K562 (cell line): ENCODE data around the gene EXOSC9. TPM values are rescaled to one million over a fixed set of nuclear protein-coding genes. Genes with fewer than 3 reads are reported as not detected.

Experiments used
- BCOR ChIP-seq: fragments of 450-650 bp; IDR thresholded peaks from 2 replicates; pipeline ENCODE4 v1.6.1; 2016
- CBFA2T3 ChIP-seq: fragments of 450-650 bp; IDR thresholded peaks from 2 replicates; pipeline ENCODE4 v1.6.1; 2017
- CHD1 ChIP-seq: fragments of 200-600 bp; sonication (generic); IDR thresholded peaks from one replicate; pipeline ENCODE4 v1.6.1; 2012; ENCODE audit warnings: mild to moderate bottlenecking, moderate library complexity, low read length, inconsistent platforms
- ELK3 ChIP-seq: fragments of 450-650 bp; formaldehyde crosslinking; IDR thresholded peaks from 2 replicates; pipeline ENCODE4 v1.4.0; 2020; ENCODE audit warnings: mild to moderate bottlenecking
- FOSL1 ChIP-seq: fragments of 200-800 bp; sonication (Bioruptor generic); conservative IDR thresholded peaks from 2 replicates; pipeline ENCODE4 v1.6.1; 2016; ENCODE audit warnings: missing genetic modification characterization, missing compliant biosample characterization
- IRF2 ChIP-seq: sonication (generic); formaldehyde crosslinking; IDR thresholded peaks from 2 replicates; pipeline ENCODE4 v1.8.1; 2022; ENCODE audit warnings: mild to moderate bottlenecking, missing genetic modification reagents
- JUND ChIP-seq, 2 experiments: IDR thresholded peaks; 2 replicates in 1 of 2; 3 replicates in 1 of 2; pipeline ENCODE4 v1.6.1; 2011; ENCODE audit warnings: borderline replicate concordance in 2 of 2, low read depth in 2 of 2, low read length in 2 of 2, improper control_type of control experiment in 1 of 2, missing biosample characterization in 1 of 2, missing genetic modification characterization in 1 of 2, missing genetic modification reagents in 1 of 2
- KDM1A ChIP-seq, 2 experiments: fragments of 450-650 bp; IDR thresholded peaks; 2 replicates each; pipeline ENCODE4 v1.6.1; 2016; ENCODE audit warnings: mild to moderate bottlenecking in 2 of 2
- MAZ ChIP-seq, 2 experiments: fragments of 450-650 bp in 1 of 2; sonication (generic) in 1 of 2; formaldehyde crosslinking; IDR thresholded peaks in 1 of 2; conservative IDR thresholded peaks in 1 of 2; 2 replicates each; pipeline versions ENCODE4 v1.4.0 to v1.5.0; 2020; ENCODE audit warnings: mild to moderate bottlenecking in 1 of 2, missing genetic modification reagents in 1 of 2
- MYNN ChIP-seq, 2 experiments: sonication (generic); formaldehyde crosslinking in 1 of 2; IDR thresholded peaks; 2 replicates each; pipeline versions ENCODE4 v1.5.0 to v1.6.1; 2016 to 2020; ENCODE audit warnings: antibody characterized with exemption in 1 of 2, missing genetic modification reagents in 1 of 2
- NCOA1 ChIP-seq: fragments of 450-650 bp; IDR thresholded peaks from 2 replicates; pipeline ENCODE4 v1.6.1; 2016; ENCODE audit warnings: low read depth
- NCOA2 ChIP-seq, 2 experiments: fragments of 450-650 bp; IDR thresholded peaks; 2 replicates each; pipeline ENCODE4 v1.6.1; 2018; ENCODE audit warnings: mild to moderate bottlenecking in 2 of 2, moderate library complexity in 1 of 2; ENCODE audit not compliant: partially characterized antibody in 2 of 2
- NFIC ChIP-seq: fragments of 450-650 bp; IDR thresholded peaks from 2 replicates; pipeline ENCODE4 v1.6.1; 2017; ENCODE audit warnings: mild to moderate bottlenecking, inconsistent platforms
- SAP30 ChIP-seq: fragments of 200-600 bp; sonication (generic); IDR thresholded peaks from 2 replicates; pipeline ENCODE4 v1.6.1; 2012; ENCODE audit warnings: borderline replicate concordance, low read depth, mild to moderate bottlenecking, moderate library complexity, low read length, control low read depth, inconsistent platforms; ENCODE audit not compliant: insufficient read depth, poor library complexity, severe bottlenecking
- SMAD3 ChIP-seq: fragments of 450-650 bp; formaldehyde crosslinking; conservative IDR thresholded peaks from 2 replicates; pipeline ENCODE4 v1.4.0; 2020; ENCODE audit warnings: mild to moderate bottlenecking
- SMAD4 ChIP-seq: fragments of 250-450 bp; sonication (Bioruptor Pico); conservative IDR thresholded peaks from 2 replicates; pipeline ENCODE4 v1.8.0; 2021; ENCODE audit warnings: inconsistent platforms, mild to moderate bottlenecking, moderate library complexity
- TBL1XR1 ChIP-seq, 2 experiments: IDR thresholded peaks; 2 replicates each; pipeline ENCODE4 v1.6.1; 2012; ENCODE audit warnings: improper control_type of control experiment in 2 of 2, low read length in 2 of 2, mild to moderate bottlenecking in 1 of 2
- TEAD4 ChIP-seq, 2 experiments: sonication (generic) in 1 of 2; formaldehyde crosslinking in 1 of 2; IDR thresholded peaks; 2 replicates each; pipeline versions ENCODE4 v1.6.1 to v1.8.0; 2012 to 2022; ENCODE audit warnings: borderline replicate concordance in 1 of 2, inconsistent platforms in 1 of 2, low read length in 1 of 2, mild to moderate bottlenecking in 1 of 2, missing genetic modification reagents in 1 of 2
- ZBTB1 ChIP-seq: sonication (generic); formaldehyde crosslinking; IDR thresholded peaks from 2 replicates; pipeline ENCODE4 v1.8.1; 2023; ENCODE audit warnings: missing genetic modification reagents, low read depth, mild to moderate bottlenecking, borderline replicate concordance
- ZBTB12 ChIP-seq: fragments of 250-450 bp; sonication (Bioruptor Pico); IDR thresholded peaks from 2 replicates; pipeline ENCODE4 v1.4.0; 2020
- ZFP36 ChIP-seq: fragments of 150-350 bp; IDR thresholded peaks from 2 replicates; pipeline ENCODE4 v1.6.1; 2018; ENCODE audit warnings: low read length, low read depth; ENCODE audit not compliant: partially characterized antibody
- ZNF282 ChIP-seq: sonication (generic); formaldehyde crosslinking; IDR thresholded peaks from 2 replicates; pipeline ENCODE4 v1.8.1; 2023; ENCODE audit warnings: missing genetic modification reagents
- ZNF639 ChIP-seq, 2 experiments: fragments of 200-800 bp in 1 of 2; sonication (Bioruptor generic) in 1 of 2; sonication (generic) in 1 of 2; formaldehyde crosslinking in 1 of 2; IDR thresholded peaks in 1 of 2; conservative IDR thresholded peaks in 1 of 2; 2 replicates each; pipeline versions ENCODE4 v1.5.0 to v1.6.1; 2016 to 2020; ENCODE audit warnings: missing compliant biosample characterization in 1 of 2, missing genetic modification characterization in 1 of 2, missing genetic modification reagents in 1 of 2
- polyA plus RNA-seq, 8 experiments: library from polyadenylated mRNA; depleted of rRNA in 4 of 8; stranded (reverse) in 5 of 8; unstranded in 3 of 8; fragments of >200 nt; fragmentation: Nextera tagmentation in 2 of 8; fragmentation: Illumina TruSeq in 1 of 8; extraction: Ambion mirVana in 2 of 8; extraction: Trizol in 1 of 8; gene quantifications; 2 replicates each; pipeline versions ENCODE4 v1.2.1 to v1.2.3, GENCODE V29; 2011 to 2014; ENCODE audit warnings: inconsistent platforms in 1 of 8, missing spikeins in 1 of 8
- total RNA-seq, 7 experiments: library from RNA; depleted of rRNA in 6 of 7; stranded (reverse); fragments of >200 nt in 6 of 7; fragmentation: Illumina TruSeq in 2 of 7; extraction: Trizol in 2 of 7; gene quantifications; 2 replicates each; pipeline versions ENCODE4 v1.2.1 to v1.2.3, GENCODE V29; 2011 to 2021; ENCODE audit warnings: low replicate concordance in 1 of 7

The EXOSC9 gene
- total and polyA plus RNA-seq, 9 of the 15 experiments (the other 6 are each of a cell fraction or from before 2014, with no cell fraction given) = 64.7 to 166 (median 115) TPM

GRCh38 chr4:121794505-121795188, 6.5 kb upstream of the EXOSC9 start (continued):
- TF ChIP-seq ELK3 (CRISPR knock-in tag) (peak; percentile 6; the same call in 1 of the 2 replicates), FOSL1 (tag) (peak; percentile 67), SMAD4 (CRISPR knock-in tag) (peak; percentile 96), CBFA2T3 (peak; percentile 99), CHD1 (no peak), BCOR (peak; percentile 89), ZBTB12 (0 out of 2 replicates have a peak, but pooled peaks have one; percentile 19), ZBTB1 (CRISPR knock-in tag) (no peak), ZFP36 (peak; percentile 88), NCOA2 (IDR thresholded peaks at IDR 0.05; ENCODE audit: partially characterized antibody in 2 of 2) (peak in 1 of 2 experiments; percentile 29), MYNN (IDR thresholded peaks at IDR 0.05) (0 out of 2 replicates have a peak, but pooled peaks have one; percentile 47), MYNN (CRISPR knock-in tag; IDR thresholded peaks at IDR 0.05) (no peak), JUND (IDR thresholded peaks at IDR 0.05; ENCODE audit: borderline replicate concordance, low read depth, low read length) (peak; percentile 74), JUND (tag; IDR thresholded peaks at IDR 0.05; ENCODE audit: borderline replicate concordance, low read depth, low read length) (peak; percentile 44; the same call in 1 of the 3 replicates), SAP30 (no peak), NCOA1 (peak; percentile 68; the same call in 1 of the 2 replicates), NFIC (peak; percentile 91), SMAD3 (CRISPR knock-in tag) (0 out of 2 replicates have a peak, but pooled peaks have one; percentile 28), KDM1A (IDR thresholded peaks at IDR 0.05) (peak; percentile 98), ZNF639 (CRISPR knock-in tag; conservative IDR thresholded peaks at IDR 0.05 in 1 of 2, IDR thresholded peaks at IDR 0.05 in 1 of 2) (0 out of 4 replicates have a peak, but pooled peaks of 1 of the 2 experiments have one; percentile 55), IRF2 (CRISPR knock-in tag) (no peak), ZNF282 (CRISPR knock-in tag) (no peak), TEAD4 (IDR thresholded peaks at IDR 0.05; ENCODE audit: low read length) (peak; percentile 99), TEAD4 (CRISPR knock-in tag; IDR thresholded peaks at IDR 0.05; ENCODE audit: borderline replicate concordance) (no peak), MAZ (CRISPR knock-in tag; conservative IDR thresholded peaks at IDR 0.05 in 1 of 2, IDR thresholded peaks at IDR 0.05 in 1 of 2) (peak; percentile 19 to 36; a peak in 1 of 4 replicates), TBL1XR1 (IDR thresholded peaks at IDR 0.05; ENCODE audit: low read length in 2 of 2) (peak; percentile 27 to 89; a peak in 2 of 4 replicates)
